Measurements from ENCODE around the gene MATN4.
A peak's percentile ranks its signal among the peaks of the same experiment; 100 is the strongest.

Gene MATN4

GRCh38 chr20:45303586-45304463 lies 4.3 kb downstream of the MATN4 start:
- no peak for TF ChIP-seq ZNF274 (IDR thresholded peaks at IDR 0.05; ENCODE audit: low read depth, low read length)
- TF ChIP-seq YY1 (IDR thresholded peaks at IDR 0.05; ENCODE audit: insufficient read depth, insufficient read length): no peak
- no peak for TF ChIP-seq SUZ12 (IDR thresholded peaks at IDR 0.05; ENCODE audit: extremely low read depth, insufficient read depth, insufficient read length)
- H3K9me3 ChIP-seq (ENCODE audit: insufficient read depth, low read length): no peaks in the 10 kb centered on the region; the same call in 1 of the 2 replicates
- H3K36me3 ChIP-seq (ENCODE audit: insufficient read depth, insufficient read length, low read length): no peaks in the 10 kb centered on the region
- peaks cover 14% of the 10 kb centered on the region for H3K4me1 ChIP-seq (ENCODE audit: insufficient read depth, insufficient read length)
- peaks cover 2% of the 10 kb centered on the region for H3K27me3 ChIP-seq (ENCODE audit: insufficient read depth, insufficient read length)
- DNase-seq (ENCODE audit: low read depth, low spot score): no peak
- no peak overlapping the region for H3K4me3 ChIP-seq (ENCODE audit: insufficient read length, low read depth)
- no peak overlapping the region for H3K9ac ChIP-seq (ENCODE audit: insufficient read length, low read depth)

GRCh38 chr20:45301824-45302271 lies 6.3 kb downstream of the MATN4 start:
- DNase-seq (ENCODE audit: low read depth, low spot score): no peak
- Histone ChIP-seq H3K9ac (ENCODE audit: insufficient read length, low read depth) (no peak overlapping the region), H3K4me1 (ENCODE audit: insufficient read depth, insufficient read length) (peaks cover 3% of the 10 kb centered on the region), H3K27me3 (ENCODE audit: insufficient read depth, insufficient read length) (peaks cover 2% of the 10 kb centered on the region), H3K9me3 (ENCODE audit: insufficient read depth, low read length) (no peaks in the 10 kb centered on the region; the same call in 1 of the 2 replicates), H3K4me3 (ENCODE audit: insufficient read length, low read depth) (no peak overlapping the region), H3K36me3 (ENCODE audit: insufficient read depth, insufficient read length, low read length) (no peaks in the 10 kb centered on the region)
- no peak for TF ChIP-seq SUZ12 (IDR thresholded peaks at IDR 0.05; ENCODE audit: extremely low read depth, insufficient read depth, insufficient read length)

GRCh38 chr20:45300961-45301360 lies 7.1 kb downstream of the MATN4 start:
- peak; percentile 74 for DNase-seq (ENCODE audit: low read depth, low spot score)
- no peaks in the 10 kb centered on the region for H3K36me3 ChIP-seq (ENCODE audit: insufficient read depth, insufficient read length, low read length)
- TF ChIP-seq YY1 (IDR thresholded peaks at IDR 0.05; ENCODE audit: insufficient read depth, insufficient read length) (no peak), SUZ12 (IDR thresholded peaks at IDR 0.05; ENCODE audit: extremely low read depth, insufficient read depth, insufficient read length) (no peak), ZNF274 (IDR thresholded peaks at IDR 0.05; ENCODE audit: low read depth, low read length) (no peak)

GRCh38 chr20:45299786-45300185 lies 8.3 kb downstream of the MATN4 start:
- peaks cover 7% of the 10 kb centered on the region; the same call in 1 of the 2 replicates for H3K9me3 ChIP-seq (ENCODE audit: insufficient read depth, low read length)
- DNase-seq (ENCODE audit: low read depth, low spot score): no peak
- H3K27me3 ChIP-seq (ENCODE audit: insufficient read depth, insufficient read length): peaks cover 2% of the 10 kb centered on the region
- TF ChIP-seq ZNF274 (IDR thresholded peaks at IDR 0.05; ENCODE audit: low read depth, low read length) (no peak), YY1 (IDR thresholded peaks at IDR 0.05; ENCODE audit: insufficient read depth, insufficient read length) (no peak), SUZ12 (IDR thresholded peaks at IDR 0.05; ENCODE audit: extremely low read depth, insufficient read depth, insufficient read length) (no peak)
- no peak overlapping the region for H3K9ac ChIP-seq (ENCODE audit: insufficient read length, low read depth)
- no peak overlapping the region for H3K4me3 ChIP-seq (ENCODE audit: insufficient read length, low read depth)
- H3K4me1 ChIP-seq (ENCODE audit: insufficient read depth, insufficient read length): peaks cover 3% of the 10 kb centered on the region
- H3K36me3 ChIP-seq (ENCODE audit: insufficient read depth, insufficient read length, low read length): no peaks in the 10 kb centered on the region

More at GRCh38 chr20:45300961-45301360, 7.1 kb downstream of the MATN4 start:
- H3K4me3 ChIP-seq (ENCODE audit: insufficient read length, low read depth): no peak overlapping the region
- no peaks in the 10 kb centered on the region; the same call in 1 of the 2 replicates for H3K9me3 ChIP-seq (ENCODE audit: insufficient read depth, low read length)
- H3K27me3 ChIP-seq (ENCODE audit: insufficient read depth, insufficient read length): peaks cover 2% of the 10 kb centered on the region
- peaks cover 3% of the 10 kb centered on the region for H3K4me1 ChIP-seq (ENCODE audit: insufficient read depth, insufficient read length)
- H3K9ac ChIP-seq (ENCODE audit: insufficient read length, low read depth): no peak overlapping the region

- no peak for DNase-seq (ENCODE audit: low read depth, low spot score)
- Histone ChIP-seq H3K36me3 (ENCODE audit: insufficient read depth, insufficient read length, low read length) (no peaks in the 10 kb centered on the region), H3K27me3 (ENCODE audit: insufficient read depth, insufficient read length) (peaks cover 12% of the 10 kb centered on the region), H3K9ac (ENCODE audit: insufficient read length, low read depth) (no peak overlapping the region), H3K4me1 (ENCODE audit: insufficient read depth, insufficient read length) (peaks cover 3% of the 10 kb centered on the region), H3K9me3 (ENCODE audit: insufficient read depth, low read length) (peaks cover 16% of the 10 kb centered on the region; the same call in 1 of the 2 replicates), H3K4me3 (ENCODE audit: insufficient read length, low read depth) (no peak overlapping the region)
- TF ChIP-seq SUZ12 (IDR thresholded peaks at IDR 0.05; ENCODE audit: extremely low read depth, insufficient read depth, insufficient read length) (no peak), YY1 (IDR thresholded peaks at IDR 0.05; ENCODE audit: insufficient read depth, insufficient read length) (no peak), ZNF274 (IDR thresholded peaks at IDR 0.05; ENCODE audit: low read depth, low read length) (no peak)
Observed at GRCh38 chr20:45297786-45298497, 10.2 kb downstream of the MATN4 start.

- Histone ChIP-seq H3K9me3 (ENCODE audit: insufficient read depth, low read length) (peaks cover 16% of the 10 kb centered on the region; the same call in 1 of the 2 replicates), H3K4me3 (ENCODE audit: insufficient read length, low read depth) (no peak overlapping the region), H3K9ac (ENCODE audit: insufficient read length, low read depth) (no peak overlapping the region), H3K36me3 (ENCODE audit: insufficient read depth, insufficient read length, low read length) (no peaks in the 10 kb centered on the region), H3K4me1 (ENCODE audit: insufficient read depth, insufficient read length) (peaks cover 3% of the 10 kb centered on the region), H3K27me3 (ENCODE audit: insufficient read depth, insufficient read length) (peaks cover 17% of the 10 kb centered on the region)
- no peak for DNase-seq (ENCODE audit: low read depth, low spot score)
- no peak for TF ChIP-seq ZNF274 (IDR thresholded peaks at IDR 0.05; ENCODE audit: low read depth, low read length)
- no peak for TF ChIP-seq SUZ12 (IDR thresholded peaks at IDR 0.05; ENCODE audit: extremely low read depth, insufficient read depth, insufficient read length)
- no peak for TF ChIP-seq YY1 (IDR thresholded peaks at IDR 0.05; ENCODE audit: insufficient read depth, insufficient read length)
Observed at GRCh38 chr20:45294659-45295058, 13.4 kb downstream of the MATN4 start.

- TF ChIP-seq ZNF274 (IDR thresholded peaks at IDR 0.05; ENCODE audit: low read depth, low read length) (no peak), YY1 (IDR thresholded peaks at IDR 0.05; ENCODE audit: insufficient read depth, insufficient read length) (no peak), SUZ12 (IDR thresholded peaks at IDR 0.05; ENCODE audit: extremely low read depth, insufficient read depth, insufficient read length) (no peak)
Observed at GRCh38 chr20:45294003-45294368, 14.1 kb downstream of the MATN4 start.

More at GRCh38 chr20:45294003-45294368, 14.1 kb downstream of the MATN4 start:
- no peak overlapping the region for H3K9ac ChIP-seq (ENCODE audit: insufficient read length, low read depth)
- peaks cover 16% of the 10 kb centered on the region; the same call in 1 of the 2 replicates for H3K9me3 ChIP-seq (ENCODE audit: insufficient read depth, low read length)
- H3K4me3 ChIP-seq (ENCODE audit: insufficient read length, low read depth): no peak overlapping the region
- H3K36me3 ChIP-seq (ENCODE audit: insufficient read depth, insufficient read length, low read length): no peaks in the 10 kb centered on the region
- peaks cover 16% of the 10 kb centered on the region for H3K27me3 ChIP-seq (ENCODE audit: insufficient read depth, insufficient read length)
- DNase-seq (ENCODE audit: low read depth, low spot score): no peak
- H3K4me1 ChIP-seq (ENCODE audit: insufficient read depth, insufficient read length): peaks cover 3% of the 10 kb centered on the region

All from NT2/D1 (cell line).